HG02642 (cell line): ENCODE measurements around the gene SH3RF1.
A peak's percentile ranks its signal among the peaks of the same experiment; 100 is the strongest.

Experiments used
- ATAC-seq: cut with Tn5 transposase; IDR thresholded peaks from one replicate; pipeline ENCODE4 v1.9.1; 2021; ENCODE audit warnings: mild to moderate bottlenecking; ENCODE audit not compliant: unreplicated experiment, poor library complexity

Gene SH3RF1

GRCh38 chr4:169175035-169175434, 95.7 kb downstream of the SH3RF1 start:
- ATAC-seq = no peak

GRCh38 chr4:169174247-169174646, 96.5 kb downstream of the SH3RF1 start:
- no peak for ATAC-seq

GRCh38 chr4:169167957-169168858, 102.5 kb downstream of the SH3RF1 start:
- peak; percentile 97 for ATAC-seq

- no peak for ATAC-seq
These were observed 105.9 kb downstream of the SH3RF1 start for GRCh38 chr4:169164669-169165415.

- ATAC-seq = no peak
These were observed 106.6 kb downstream of the SH3RF1 start for GRCh38 chr4:169163947-169164668.

- no peak for ATAC-seq
These were observed 107.3 kb downstream of the SH3RF1 start for GRCh38 chr4:169163495-169163894.

- ATAC-seq = no peak
These were observed 109.9 kb downstream of the SH3RF1 start for GRCh38 chr4:169160825-169161224.

- no peak for ATAC-seq
These were observed 111.1 kb downstream of the SH3RF1 start for GRCh38 chr4:169159624-169160171.

- no peak for ATAC-seq
These were observed 111.9 kb downstream of the SH3RF1 start for GRCh38 chr4:169158861-169159260.

GRCh38 chr4:169158046-169158445, 112.7 kb downstream of the SH3RF1 start:
- ATAC-seq = no peak

- ATAC-seq = no peak
These were observed 114.4 kb downstream of the SH3RF1 start for GRCh38 chr4:169156392-169156791.

- ATAC-seq = no peak
These were observed 116.6 kb downstream of the SH3RF1 start for GRCh38 chr4:169154121-169154520.

- no peak for ATAC-seq
These were observed 117.2 kb downstream of the SH3RF1 start for GRCh38 chr4:169153481-169154087.

- ATAC-seq = no peak
These were observed 117.9 kb downstream of the SH3RF1 start for GRCh38 chr4:169152899-169153298.

GRCh38 chr4:169152098-169152497, 118.7 kb downstream of the SH3RF1 start:
- no peak for ATAC-seq

GRCh38 chr4:169151671-169152070, 119.1 kb downstream of the SH3RF1 start:
- ATAC-seq = no peak

- no peak for ATAC-seq
These were observed 120.0 kb downstream of the SH3RF1 start for GRCh38 chr4:169150806-169151205.

GRCh38 chr4:169148885-169149284, 121.9 kb downstream of the SH3RF1 start:
- ATAC-seq = no peak

GRCh38 chr4:169147191-169147590, 123.6 kb downstream of the SH3RF1 start:
- no peak for ATAC-seq

- no peak for ATAC-seq
These were observed 126.6 kb downstream of the SH3RF1 start for GRCh38 chr4:169144061-169144600.
